Activated naive CD8-positive, alpha-beta T cell treated with anti-CD3 and anti-CD28 coated beads, Interleukin-2, amount 10 ng/mL, durations not matched to agents 7 days and 5 days (primary cell): ENCODE measurements around the gene MGMT. TPM values are rescaled to one million over a fixed set of nuclear protein-coding genes. Genes with fewer than 3 reads are reported as not detected.

Experiments
- ATAC-seq: fragments of 150-1000 bp; cut with Tn5 transposase; one replicate; pipeline ENCODE4 v1.10.0; 2021; ENCODE audit warnings: low read depth, moderate library complexity
- POLR2A ChIA-PET: fragments of 350-600 bp; sonication (Branson Sonifier 250); formaldehyde crosslinking; loops from one replicate; lab custom pipeline; 2021; ENCODE audit warnings: antibody characterized with exemption; lab: Charles Lee
- DNase-seq: peaks from one replicate; pipeline ENCODE4 v3.0.0; 2021
- H3K27ac Mint-ChIP-seq: one replicate; pipeline ENCODE4 v1.8.0; 2022; ENCODE audit warnings: mild to moderate bottlenecking, mixed read lengths
- H3K27me3 Mint-ChIP-seq: one replicate; pipeline ENCODE4 v1.8.0; 2022; ENCODE audit warnings: mild to moderate bottlenecking, moderate library complexity, mixed read lengths
- H3K36me3 Mint-ChIP-seq: one replicate; pipeline ENCODE4 v1.8.0; 2021; ENCODE audit warnings: mild to moderate bottlenecking, mixed read lengths
- H3K4me1 Mint-ChIP-seq: one replicate; pipeline ENCODE4 v1.8.0; 2021; ENCODE audit warnings: mixed read lengths
- H3K4me3 Mint-ChIP-seq: one replicate; pipeline ENCODE4 v1.8.0; 2022; ENCODE audit warnings: mild to moderate bottlenecking, moderate library complexity, mixed read lengths
- H3K9me3 Mint-ChIP-seq: one replicate; pipeline ENCODE4 v1.8.0; 2021; ENCODE audit warnings: mixed read lengths
- total RNA-seq, 2 experiments: library from RNA; stranded (reverse); gene quantifications; one replicate each; pipeline ENCODE4 v1.2.3, GENCODE V29; 2021

The MGMT gene
- total RNA-seq, 2 experiments from 2014 or later = 24.0 to 24.7 TPM

- no peaks in the 10 kb centered on the region for H3K27me3 Mint-ChIP-seq
- DNase-seq (no peak), ATAC-seq (no peak)
- no peak overlapping the region for H3K4me3 Mint-ChIP-seq
- H3K4me1 Mint-ChIP-seq = no peaks in the 10 kb centered on the region
- no peaks in the 10 kb centered on the region for H3K9me3 Mint-ChIP-seq
- no peaks in the 10 kb centered on the region for H3K36me3 Mint-ChIP-seq
- H3K27ac Mint-ChIP-seq = no peak overlapping the region
- POLR2A ChIA-PET = no interaction called here
These were observed 24.2 kb upstream of the MGMT start for GRCh38 chr10:129442866-129443265.

DNA sequence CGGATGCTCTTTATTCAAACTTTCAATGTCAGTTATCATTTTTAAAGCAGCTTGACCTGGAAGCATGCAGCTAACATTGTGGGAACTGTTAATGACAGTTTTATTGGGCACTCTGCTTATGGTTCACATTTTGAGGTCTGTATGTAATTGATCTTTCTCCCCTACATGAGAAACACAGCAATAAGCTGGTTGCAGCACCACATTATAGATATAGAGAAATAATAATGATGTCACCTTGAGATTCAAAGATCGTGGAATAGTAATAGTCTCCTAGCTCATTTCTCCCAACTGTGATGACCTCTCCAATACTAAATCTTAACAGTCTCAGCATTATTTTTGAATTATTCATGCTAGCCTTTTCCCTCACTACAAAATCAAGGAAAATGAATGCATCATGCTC lies 22.7 kb upstream of the MGMT start:
- no peaks in the 10 kb centered on the region for H3K27me3 Mint-ChIP-seq
- no peak for ATAC-seq
- DNase-seq = no peak
- H3K36me3 Mint-ChIP-seq = no peaks in the 10 kb centered on the region
- H3K9me3 Mint-ChIP-seq = no peaks in the 10 kb centered on the region
- no peak overlapping the region for H3K27ac Mint-ChIP-seq
- H3K4me3 Mint-ChIP-seq = no peak overlapping the region
- no peaks in the 10 kb centered on the region for H3K4me1 Mint-ChIP-seq
- POLR2A ChIA-PET = no interaction called here

DNA sequence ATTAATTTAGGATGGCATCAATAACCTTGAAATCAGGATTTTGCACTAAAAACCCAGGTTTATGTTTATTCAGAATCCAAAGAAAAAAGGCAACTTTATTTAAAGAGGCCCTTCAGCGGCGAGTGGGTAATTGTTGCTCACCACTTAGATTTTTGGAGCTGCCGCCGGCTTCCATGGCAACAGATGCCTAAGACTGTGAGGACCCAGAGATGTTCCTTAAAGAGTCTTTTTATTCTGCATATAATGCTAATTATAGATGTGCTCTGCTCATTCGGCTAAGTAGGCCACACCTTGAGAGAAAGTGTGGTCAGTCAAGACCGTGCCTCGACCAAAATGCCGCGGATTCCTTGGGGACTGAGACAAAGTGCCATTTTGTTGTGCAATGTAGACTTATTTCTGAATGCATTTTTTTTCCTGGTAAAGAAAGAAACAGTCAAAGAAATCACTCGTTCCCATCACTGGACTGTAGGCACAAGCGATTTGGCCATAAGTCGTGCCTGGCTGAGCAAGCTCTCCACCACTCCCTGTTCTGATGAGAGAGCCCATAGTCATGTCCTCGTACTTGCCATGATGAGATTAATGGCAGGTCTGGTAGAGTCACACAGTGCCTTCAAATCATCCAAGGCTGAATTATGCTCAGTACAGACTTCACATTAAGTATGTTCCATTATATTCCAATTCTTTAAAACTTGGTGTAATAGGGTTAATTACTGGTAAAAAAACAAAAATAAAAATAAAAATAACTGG lies 21.4 kb upstream of the MGMT start:
- Mint-ChIP-seq H3K4me3 (no peak overlapping the region), H3K4me1 (no peaks in the 10 kb centered on the region), H3K27me3 (no peaks in the 10 kb centered on the region), H3K27ac (no peak overlapping the region), H3K9me3 (no peaks in the 10 kb centered on the region), H3K36me3 (no peaks in the 10 kb centered on the region)
- POLR2A ChIA-PET = no interaction called here
- DNase-seq (no peak), ATAC-seq (no peak)

- H3K36me3 Mint-ChIP-seq = no peaks in the 10 kb centered on the region
- DNase-seq (no peak), ATAC-seq (no peak)
- no peak overlapping the region for H3K4me3 Mint-ChIP-seq
- POLR2A ChIA-PET = no interaction called here
- no peaks in the 10 kb centered on the region for H3K4me1 Mint-ChIP-seq
- no peaks in the 10 kb centered on the region for H3K27me3 Mint-ChIP-seq
- H3K27ac Mint-ChIP-seq = no peak overlapping the region
- no peaks in the 10 kb centered on the region for H3K9me3 Mint-ChIP-seq
These were observed 20.9 kb upstream of the MGMT start for GRCh38 chr10:129446183-129446581.

DNA sequence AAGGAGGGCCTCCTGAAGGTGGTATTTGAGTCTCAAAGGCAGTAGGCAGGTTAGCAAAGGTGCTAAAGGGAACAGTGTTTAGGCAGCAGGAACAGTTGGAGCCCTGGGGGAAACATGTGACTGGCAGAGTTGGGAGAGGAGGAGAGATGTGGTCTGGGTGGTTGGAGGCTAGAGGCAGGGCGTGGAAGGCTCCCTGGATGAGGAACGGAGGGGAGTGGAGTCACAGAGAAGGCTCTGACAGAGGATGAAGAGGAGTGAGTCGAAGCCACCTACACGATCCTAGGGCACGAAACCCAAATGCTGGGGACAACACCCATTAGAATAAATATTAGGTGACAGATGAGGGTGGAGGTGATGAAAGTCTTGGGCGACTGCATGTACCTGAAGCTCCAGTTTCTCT lies 19.6 kb upstream of the MGMT start:
- no peak overlapping the region for H3K4me3 Mint-ChIP-seq
- ATAC-seq (no peak), DNase-seq (no peak)
- no peaks in the 10 kb centered on the region for H3K4me1 Mint-ChIP-seq
- no peak overlapping the region for H3K27ac Mint-ChIP-seq
- H3K27me3 Mint-ChIP-seq = no peaks in the 10 kb centered on the region
- POLR2A ChIA-PET = no interaction called here
- no peaks in the 10 kb centered on the region for H3K36me3 Mint-ChIP-seq
- no peaks in the 10 kb centered on the region for H3K9me3 Mint-ChIP-seq

- no peak for DNase-seq
- Mint-ChIP-seq H3K9me3 (no peaks in the 10 kb centered on the region), H3K4me1 (no peaks in the 10 kb centered on the region), H3K27ac (no peak overlapping the region), H3K36me3 (no peaks in the 10 kb centered on the region), H3K27me3 (no peaks in the 10 kb centered on the region), H3K4me3 (no peak overlapping the region)
- POLR2A ChIA-PET = no interaction called here
- no peak for ATAC-seq
These were observed 19.0 kb upstream of the MGMT start for GRCh38 chr10:129448086-129448485.

DNA sequence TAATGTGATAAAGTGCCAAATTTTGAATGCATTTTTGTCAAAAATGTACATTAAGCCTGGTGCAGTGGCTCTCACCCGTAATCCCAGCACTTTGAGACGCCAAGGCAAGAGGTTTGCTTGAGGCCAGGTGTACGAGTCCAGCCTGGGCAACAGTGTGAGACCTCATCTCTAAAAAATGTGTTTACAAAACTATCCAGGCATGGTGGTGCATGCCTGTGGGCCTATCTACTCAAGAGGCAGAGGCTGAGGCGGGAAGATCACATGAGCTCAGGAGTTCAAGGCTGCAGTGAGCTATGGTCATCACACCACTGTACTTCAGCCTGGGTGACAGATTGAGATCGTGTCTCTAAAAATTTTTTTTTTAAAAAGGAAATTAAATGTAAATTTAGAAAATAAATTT lies 18.5 kb upstream of the MGMT start:
- Mint-ChIP-seq H3K4me3 (no peak overlapping the region), H3K36me3 (no peaks in the 10 kb centered on the region), H3K9me3 (no peaks in the 10 kb centered on the region), H3K27ac (no peak overlapping the region), H3K27me3 (no peaks in the 10 kb centered on the region), H3K4me1 (no peaks in the 10 kb centered on the region)
- DNase-seq = no peak
- no peak for ATAC-seq
- POLR2A ChIA-PET = no interaction called here

- H3K4me1 Mint-ChIP-seq = no peaks in the 10 kb centered on the region
- no peak overlapping the region for H3K4me3 Mint-ChIP-seq
- no peaks in the 10 kb centered on the region for H3K9me3 Mint-ChIP-seq
- H3K27me3 Mint-ChIP-seq = peaks cover under 1% of the 10 kb centered on the region
- POLR2A ChIA-PET = no interaction called here
- no peaks in the 10 kb centered on the region for H3K36me3 Mint-ChIP-seq
- no peak for ATAC-seq
- no peak for DNase-seq
- H3K27ac Mint-ChIP-seq = no peak overlapping the region
These were observed 17.1 kb upstream of the MGMT start for GRCh38 chr10:129449893-129450292.

- Mint-ChIP-seq H3K4me3 (no peak overlapping the region), H3K36me3 (no peaks in the 10 kb centered on the region), H3K27ac (no peak overlapping the region), H3K27me3 (peaks cover 3% of the 10 kb centered on the region), H3K9me3 (no peaks in the 10 kb centered on the region), H3K4me1 (no peaks in the 10 kb centered on the region)
- DNase-seq (no peak), ATAC-seq (no peak)
- POLR2A ChIA-PET = no interaction called here
These were observed 16.6 kb upstream of the MGMT start for GRCh38 chr10:129450391-129450790.

DNA sequence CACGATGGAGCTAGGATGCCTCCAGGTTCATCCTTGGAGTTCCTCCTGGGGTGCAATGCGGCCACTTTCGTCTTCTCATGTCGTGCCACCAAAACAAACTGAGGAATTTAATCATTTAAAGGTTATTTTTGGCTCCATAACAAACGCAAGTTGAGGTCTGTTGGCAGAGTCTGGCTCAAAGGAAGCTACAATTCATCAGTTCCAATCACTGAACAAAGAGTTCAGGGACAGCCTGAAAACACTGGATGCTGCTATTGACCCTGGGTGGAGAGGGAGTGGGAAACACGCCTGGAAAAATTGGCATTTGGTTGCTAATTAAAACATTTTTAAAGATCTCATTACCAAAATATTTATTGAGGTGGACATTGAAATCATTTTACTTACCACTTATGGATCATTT lies 11.4 kb upstream of the MGMT start:
- H3K9me3 Mint-ChIP-seq = no peaks in the 10 kb centered on the region

DNA sequence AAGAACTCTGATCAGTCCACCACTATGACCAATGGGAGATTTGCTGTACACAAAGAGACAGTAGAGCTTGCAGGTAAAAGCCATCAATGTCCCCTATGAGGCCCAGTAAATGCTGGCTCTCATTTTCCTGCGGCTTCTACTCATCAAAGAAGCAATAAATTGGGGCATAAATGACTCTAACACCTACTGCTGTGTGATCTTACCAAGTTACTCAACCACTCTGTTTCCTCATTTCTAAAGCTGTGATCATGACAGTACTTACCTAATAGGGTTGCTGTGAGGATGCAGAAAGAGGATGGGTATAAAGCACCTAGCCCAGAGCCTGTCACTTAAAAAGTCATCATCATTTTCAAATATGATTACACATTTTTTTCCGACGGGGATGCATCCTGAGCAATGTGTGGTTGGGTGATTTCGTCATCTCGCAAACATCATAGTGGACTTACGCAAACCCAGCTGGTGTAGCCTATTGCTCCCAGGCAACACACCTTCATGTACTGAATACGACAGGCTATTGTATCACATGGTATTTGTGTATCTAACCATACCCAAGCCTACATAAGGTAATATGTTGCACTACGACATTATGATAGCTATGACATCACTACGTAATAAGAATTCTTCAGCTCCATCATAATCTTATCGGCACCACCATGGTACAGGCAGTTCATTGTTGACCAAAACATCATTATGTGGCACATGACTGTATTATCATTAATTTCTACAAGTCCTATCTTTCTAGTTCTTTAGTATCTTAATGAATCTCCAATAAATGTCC lies 7.1 kb upstream of the MGMT start:
- H3K27ac Mint-ChIP-seq = no peak overlapping the region
- no peaks in the 10 kb centered on the region for H3K4me1 Mint-ChIP-seq
- ATAC-seq (no peak), DNase-seq (no peak)
- H3K4me3 Mint-ChIP-seq = no peak overlapping the region
- no peaks in the 10 kb centered on the region for H3K9me3 Mint-ChIP-seq
- POLR2A ChIA-PET = no interaction called here
- peaks cover 13% of the 10 kb centered on the region for H3K27me3 Mint-ChIP-seq
- no peaks in the 10 kb centered on the region for H3K36me3 Mint-ChIP-seq

More for the DNA sequence above, 11.4 kb upstream of the MGMT start:
- ATAC-seq = no peak
- H3K27me3 Mint-ChIP-seq = peaks cover 14% of the 10 kb centered on the region
- H3K4me1 Mint-ChIP-seq = no peaks in the 10 kb centered on the region
- POLR2A ChIA-PET = no interaction called here
- no peak for DNase-seq
- no peaks in the 10 kb centered on the region for H3K36me3 Mint-ChIP-seq
- H3K4me3 Mint-ChIP-seq = no peak overlapping the region
- no peak overlapping the region for H3K27ac Mint-ChIP-seq

DNA sequence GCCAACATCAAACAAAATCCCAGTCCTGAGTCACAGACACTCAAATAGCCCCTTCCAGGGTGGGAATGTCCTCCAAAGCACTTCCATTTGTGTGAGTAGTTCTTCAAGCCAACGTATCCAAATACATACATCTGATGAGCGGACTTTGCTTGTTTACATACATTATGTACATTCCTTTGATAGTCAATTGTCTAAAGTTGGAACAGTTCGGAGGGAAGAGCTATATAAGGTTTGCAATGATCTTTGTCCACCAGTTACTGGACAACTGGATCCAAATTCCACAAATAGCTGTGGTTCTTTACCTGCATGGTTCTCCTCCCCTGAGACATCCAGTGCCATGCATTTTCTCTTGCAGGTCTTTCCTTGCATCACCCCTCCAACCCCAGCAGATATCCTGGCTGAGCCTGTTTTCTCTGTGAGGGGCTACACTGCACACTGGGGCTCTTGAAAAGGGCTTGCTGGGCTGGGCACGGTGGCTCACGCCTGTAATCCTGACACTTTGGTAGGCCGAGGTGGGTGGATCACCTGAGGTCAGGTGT lies 4.7 kb upstream of the MGMT start:
- Mint-ChIP-seq H3K27ac (no peak overlapping the region), H3K27me3 (peaks cover 6% of the 10 kb centered on the region), H3K36me3 (no peaks in the 10 kb centered on the region), H3K9me3 (no peaks in the 10 kb centered on the region), H3K4me1 (no peaks in the 10 kb centered on the region), H3K4me3 (no peak overlapping the region)
- DNase-seq = no peak
- no peak for ATAC-seq
- POLR2A ChIA-PET = interaction anchor here (0.7 kb wide), 1 partner anchor 1282 kb away, joined by 3 read pairs; no protein-coding TSS in a partner anchor

- no peak overlapping the region for H3K27ac Mint-ChIP-seq
- POLR2A ChIA-PET = no interaction called here
- no peak for ATAC-seq
These were observed 2.8 kb upstream of the MGMT start for GRCh38 chr10:129464251-129464650.

More at GRCh38 chr10:129464251-129464650, 2.8 kb upstream of the MGMT start:
- H3K4me1 Mint-ChIP-seq = peaks cover 7% of the 10 kb centered on the region
- H3K27me3 Mint-ChIP-seq = no peaks in the 10 kb centered on the region
- H3K36me3 Mint-ChIP-seq = no peaks in the 10 kb centered on the region
- no peaks in the 10 kb centered on the region for H3K9me3 Mint-ChIP-seq
- no peak for DNase-seq
- H3K4me3 Mint-ChIP-seq = no peak overlapping the region
